ENCODE data around the gene ASZ1. TPM values are rescaled to one million over a fixed set of nuclear protein-coding genes. Genes with fewer than 3 reads are reported as not detected.
"Not testable (repeated sequence)": the region's sequence is repeated elsewhere in the genome, so short reads cannot be mapped to it uniquely, and the experiment has no call there.

Gene ASZ1
- total RNA-seq, 2 experiments from 2014 or later = not detected

GRCh38 chr7:117424090-117424829 is 3.0 kb downstream of the ASZ1 start:
- no peaks in the 10 kb centered on the region for H3K36me3 Mint-ChIP-seq (ENCODE audit: low read depth)
- no peaks in the 10 kb centered on the region for H3K9me3 Mint-ChIP-seq
- H3K27ac Mint-ChIP-seq = no peak overlapping the region
- ChIA-PET CTCF (no interaction called here), POLR2A (no interaction called here)
- no peak overlapping the region for H3K4me3 Mint-ChIP-seq
- H3K27me3 Mint-ChIP-seq = no peaks in the 10 kb centered on the region
- no peak for DNase-seq
- H3K4me1 Mint-ChIP-seq = no peaks in the 10 kb centered on the region

GRCh38 chr7:117414591-117414990 is 12.7 kb downstream of the ASZ1 start:
- POLR2A ChIA-PET; H3K27me3 Mint-ChIP-seq; H3K4me3 Mint-ChIP-seq; H3K4me1 Mint-ChIP-seq; H3K27ac Mint-ChIP-seq; H3K9me3 Mint-ChIP-seq; CTCF ChIA-PET; H3K36me3 Mint-ChIP-seq (ENCODE audit: low read depth); DNase-seq: not testable (repeated sequence)

- no peaks in the 10 kb centered on the region for H3K36me3 Mint-ChIP-seq (ENCODE audit: low read depth)
- POLR2A ChIA-PET = no interaction called here
- H3K9me3 Mint-ChIP-seq = no peaks in the 10 kb centered on the region
- no peak overlapping the region for H3K4me3 Mint-ChIP-seq
- H3K4me1 Mint-ChIP-seq = no peaks in the 10 kb centered on the region
- CTCF ChIA-PET = no interaction called here
- no peaks in the 10 kb centered on the region for H3K27me3 Mint-ChIP-seq
- no peak overlapping the region for H3K27ac Mint-ChIP-seq
- no peak for DNase-seq
Measured at GRCh38 chr7:117412946-117413559, 14.2 kb downstream of the ASZ1 start.

GRCh38 chr7:117412390-117412789 is 14.9 kb downstream of the ASZ1 start:
- no peaks in the 10 kb centered on the region for H3K4me1 Mint-ChIP-seq
- CTCF ChIA-PET = no interaction called here
- H3K9me3 Mint-ChIP-seq = no peaks in the 10 kb centered on the region
- H3K27me3 Mint-ChIP-seq = no peaks in the 10 kb centered on the region
- H3K4me3 Mint-ChIP-seq = no peak overlapping the region
- no peak overlapping the region for H3K27ac Mint-ChIP-seq
- POLR2A ChIA-PET = no interaction called here
- no peaks in the 10 kb centered on the region for H3K36me3 Mint-ChIP-seq (ENCODE audit: low read depth)
- no peak for DNase-seq

- ChIA-PET CTCF (no interaction called here), POLR2A (no interaction called here)
- Mint-ChIP-seq H3K27ac (no peak overlapping the region), H3K4me1 (no peaks in the 10 kb centered on the region), H3K9me3 (no peaks in the 10 kb centered on the region), H3K27me3 (no peaks in the 10 kb centered on the region), H3K4me3 (no peak overlapping the region), H3K36me3 (ENCODE audit: low read depth) (no peaks in the 10 kb centered on the region)
- DNase-seq = no peak
Measured at GRCh38 chr7:117411539-117411938, 15.8 kb downstream of the ASZ1 start.

- POLR2A ChIA-PET = no interaction called here
- H3K27ac Mint-ChIP-seq = no peak overlapping the region
- H3K4me1 Mint-ChIP-seq = no peaks in the 10 kb centered on the region
- H3K36me3 Mint-ChIP-seq (ENCODE audit: low read depth) = no peaks in the 10 kb centered on the region
- no peak overlapping the region for H3K4me3 Mint-ChIP-seq
- H3K27me3 Mint-ChIP-seq = no peaks in the 10 kb centered on the region
- no peaks in the 10 kb centered on the region for H3K9me3 Mint-ChIP-seq
- CTCF ChIA-PET = no interaction called here
- DNase-seq = no peak
Measured at GRCh38 chr7:117408831-117409230, 18.5 kb downstream of the ASZ1 start.

GRCh38 chr7:117405519-117405918 is 21.8 kb downstream of the ASZ1 start:
- no peaks in the 10 kb centered on the region for H3K4me1 Mint-ChIP-seq
- POLR2A ChIA-PET = no interaction called here

GRCh38 chr7:117403737-117404136 is 23.6 kb downstream of the ASZ1 start:
- POLR2A ChIA-PET = no interaction called here
- H3K9me3 Mint-ChIP-seq = no peaks in the 10 kb centered on the region
- no peaks in the 10 kb centered on the region for H3K27me3 Mint-ChIP-seq
- H3K4me1 Mint-ChIP-seq = no peaks in the 10 kb centered on the region
- H3K27ac Mint-ChIP-seq = no peak overlapping the region
- no peak overlapping the region for H3K4me3 Mint-ChIP-seq
- CTCF ChIA-PET = no interaction called here
- no peak for DNase-seq
- no peaks in the 10 kb centered on the region for H3K36me3 Mint-ChIP-seq (ENCODE audit: low read depth)

More at GRCh38 chr7:117405519-117405918, 21.8 kb downstream of the ASZ1 start:
- Mint-ChIP-seq H3K9me3 (no peaks in the 10 kb centered on the region), H3K27me3 (no peaks in the 10 kb centered on the region), H3K36me3 (ENCODE audit: low read depth) (no peaks in the 10 kb centered on the region), H3K4me3 (no peak overlapping the region), H3K27ac (no peak overlapping the region)
- CTCF ChIA-PET = interaction anchor here (1.2 kb wide), 1 partner anchor 9 kb away, joined by 3 read pairs; no protein-coding TSS in a partner anchor
- DNase-seq = no peak

- CTCF ChIA-PET = no interaction called here
- no peak overlapping the region for H3K27ac Mint-ChIP-seq
- no peak for DNase-seq
- H3K4me1 Mint-ChIP-seq = no peaks in the 10 kb centered on the region
- H3K27me3 Mint-ChIP-seq = no peaks in the 10 kb centered on the region
- no peaks in the 10 kb centered on the region for H3K9me3 Mint-ChIP-seq
- no peak overlapping the region for H3K4me3 Mint-ChIP-seq
- POLR2A ChIA-PET = no interaction called here
- H3K36me3 Mint-ChIP-seq (ENCODE audit: low read depth) = no peaks in the 10 kb centered on the region
Measured at GRCh38 chr7:117402109-117402508, 25.2 kb downstream of the ASZ1 start.

- Mint-ChIP-seq H3K27me3 (no peaks in the 10 kb centered on the region), H3K36me3 (ENCODE audit: low read depth) (no peaks in the 10 kb centered on the region), H3K4me3 (no peak overlapping the region), H3K4me1 (no peaks in the 10 kb centered on the region), H3K9me3 (no peaks in the 10 kb centered on the region), H3K27ac (no peak overlapping the region)
- CTCF ChIA-PET = no interaction called here
- POLR2A ChIA-PET = interaction anchor here (0.6 kb wide), 1 partner anchor 383 kb away, joined by 3 read pairs; no protein-coding TSS in a partner anchor
- DNase-seq = no peak
Measured at GRCh38 chr7:117401293-117402002, 25.8 kb downstream of the ASZ1 start.

GRCh38 chr7:117399820-117400422 is 27.4 kb downstream of the ASZ1 start:
- Mint-ChIP-seq H3K4me3 (no peak overlapping the region), H3K36me3 (ENCODE audit: low read depth) (no peaks in the 10 kb centered on the region), H3K9me3 (no peaks in the 10 kb centered on the region), H3K4me1 (no peaks in the 10 kb centered on the region), H3K27ac (no peak overlapping the region), H3K27me3 (no peaks in the 10 kb centered on the region)
- CTCF ChIA-PET = no interaction called here
- no peak for DNase-seq
- POLR2A ChIA-PET = no interaction called here

- DNase-seq = no peak
- H3K36me3 Mint-ChIP-seq (ENCODE audit: low read depth) = no peaks in the 10 kb centered on the region
- CTCF ChIA-PET = interaction anchor here (1.0 kb wide), 1 partner anchor 9 kb away, joined by 3 read pairs; no protein-coding TSS in a partner anchor
- H3K27me3 Mint-ChIP-seq = no peaks in the 10 kb centered on the region
- no peak overlapping the region for H3K4me3 Mint-ChIP-seq
- H3K4me1 Mint-ChIP-seq = no peaks in the 10 kb centered on the region
- POLR2A ChIA-PET = no interaction called here
- H3K9me3 Mint-ChIP-seq = no peaks in the 10 kb centered on the region
- no peak overlapping the region for H3K27ac Mint-ChIP-seq
Measured at GRCh38 chr7:117395743-117396142, 31.6 kb downstream of the ASZ1 start.

GRCh38 chr7:117393781-117394180 is 33.5 kb downstream of the ASZ1 start:
- H3K27me3 Mint-ChIP-seq = no peaks in the 10 kb centered on the region
- H3K4me3 Mint-ChIP-seq = no peak overlapping the region
- POLR2A ChIA-PET = no interaction called here
- H3K9me3 Mint-ChIP-seq = peaks cover 4% of the 10 kb centered on the region
- CTCF ChIA-PET = no interaction called here
- H3K4me1 Mint-ChIP-seq = no peaks in the 10 kb centered on the region
- no peak for DNase-seq
- H3K36me3 Mint-ChIP-seq (ENCODE audit: low read depth) = no peaks in the 10 kb centered on the region
- no peak overlapping the region for H3K27ac Mint-ChIP-seq

Measured in activated CD4-positive, alpha-beta T cell treated with anti-CD3 and anti-CD28 coated beads, Interleukin-2, amount 10 ng/mL, durations not matched to agents 7 days and 5 days (primary cell).